Measurements from ENCODE around the gene CCDC177.

The CCDC177 gene

DNA sequence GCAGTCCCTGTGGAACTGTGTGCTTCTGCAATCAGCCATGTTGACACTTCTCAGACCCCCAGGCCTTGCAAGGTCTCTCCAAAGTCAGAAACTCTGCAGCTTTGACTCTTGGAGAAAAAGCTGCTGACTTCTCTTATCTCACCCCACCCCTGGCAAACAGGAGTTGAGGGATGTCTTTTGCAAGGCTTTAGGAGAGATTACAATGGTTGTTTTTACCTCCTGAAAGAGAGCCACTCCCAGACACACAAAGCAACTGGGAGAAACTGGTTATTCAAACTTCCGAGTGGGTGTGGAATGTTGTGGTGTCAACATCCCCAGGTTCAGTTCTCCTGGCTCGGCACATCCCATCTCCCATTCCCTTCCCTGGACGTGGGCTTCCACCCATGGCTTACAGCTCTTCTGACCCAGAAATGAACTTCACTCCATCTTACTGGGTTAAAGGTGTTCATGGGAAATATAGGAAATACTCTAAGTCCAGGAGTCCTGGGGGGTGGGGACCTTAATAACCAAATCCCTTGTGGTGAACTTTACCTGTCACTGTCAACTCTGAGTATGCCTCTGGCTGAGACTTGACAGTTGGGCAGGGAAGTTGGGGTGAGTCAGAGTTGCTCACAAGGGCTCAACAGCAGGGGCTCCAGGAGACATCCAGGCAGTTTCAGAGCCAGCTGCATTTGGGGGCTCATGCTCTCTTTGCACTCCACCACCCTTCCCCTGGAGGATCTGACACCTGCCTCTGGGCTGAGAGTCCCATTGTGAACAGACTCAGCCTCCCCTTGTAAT lies 41.9 kb downstream of the CCDC177 start:
- no peaks in the 10 kb centered on the region for H3K27me3 ChIP-seq (ENCODE audit: control insufficient read depth, insufficient read depth, low read length, poor library complexity, severe bottlenecking)
- H3K9me3 ChIP-seq (ENCODE audit: control insufficient read depth, low read length): no peaks in the 10 kb centered on the region
- no peaks in the 10 kb centered on the region for H3K4me1 ChIP-seq (ENCODE audit: control insufficient read depth, insufficient read depth, low read length)
- no peak overlapping the region for H3K27ac ChIP-seq (ENCODE audit: insufficient read depth, low read depth, low read length, poor library complexity, severe bottlenecking)
- WGBS, 2 experiments: 76 to 86% methylated on average over 3 of the region's 3 CpGs
- no peak overlapping the region for H3K4me3 ChIP-seq (ENCODE audit: insufficient read depth, low read depth, low read length)
- H3K36me3 ChIP-seq (ENCODE audit: control insufficient read depth, insufficient read depth, low read length): no peaks in the 10 kb centered on the region

DNA sequence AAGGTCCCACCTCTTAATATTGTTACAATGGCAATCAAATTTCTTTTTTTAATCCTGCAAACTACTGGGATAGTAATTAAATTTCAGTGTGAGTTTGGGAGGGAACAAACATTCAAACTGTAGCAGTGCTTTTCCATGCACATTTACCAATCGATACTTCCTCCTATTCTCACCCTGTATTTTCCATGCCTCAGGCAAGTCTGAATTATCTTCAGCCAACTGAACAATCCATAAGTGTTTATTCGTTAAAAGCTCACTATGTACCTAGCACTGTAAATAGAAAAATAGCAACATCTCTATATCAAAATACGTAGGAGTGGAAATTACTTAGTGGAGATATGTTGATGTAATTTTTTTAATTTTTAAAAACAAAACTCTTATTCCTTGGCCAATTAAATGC lies 43.5 kb downstream of the CCDC177 start:
- no peaks in the 10 kb centered on the region for H3K27me3 ChIP-seq (ENCODE audit: control insufficient read depth, insufficient read depth, low read length, poor library complexity, severe bottlenecking)
- no peaks in the 10 kb centered on the region for H3K4me1 ChIP-seq (ENCODE audit: control insufficient read depth, insufficient read depth, low read length)
- no peaks in the 10 kb centered on the region for H3K9me3 ChIP-seq (ENCODE audit: control insufficient read depth, low read length)
- no peak overlapping the region for H3K27ac ChIP-seq (ENCODE audit: insufficient read depth, low read depth, low read length, poor library complexity, severe bottlenecking)
- 88 to 98% methylated on average over 2 of the region's 3 CpGs for WGBS, 2 experiments
- no peaks in the 10 kb centered on the region for H3K36me3 ChIP-seq (ENCODE audit: control insufficient read depth, insufficient read depth, low read length)
- H3K4me3 ChIP-seq (ENCODE audit: insufficient read depth, low read depth, low read length): no peak overlapping the region

GRCh38 chr14:69530095-69530494 lies 44.6 kb downstream of the CCDC177 start:
- WGBS, 2 experiments: 93 to 97% methylated on average over 3 to 4 of the region's 4 CpGs
- Histone ChIP-seq H3K27ac (ENCODE audit: insufficient read depth, low read depth, low read length, poor library complexity, severe bottlenecking) (no peak overlapping the region), H3K4me1 (ENCODE audit: control insufficient read depth, insufficient read depth, low read length) (no peaks in the 10 kb centered on the region), H3K27me3 (ENCODE audit: control insufficient read depth, insufficient read depth, low read length, poor library complexity, severe bottlenecking) (no peaks in the 10 kb centered on the region), H3K4me3 (ENCODE audit: insufficient read depth, low read depth, low read length) (no peak overlapping the region), H3K36me3 (ENCODE audit: control insufficient read depth, insufficient read depth, low read length) (no peaks in the 10 kb centered on the region), H3K9me3 (ENCODE audit: control insufficient read depth, low read length) (no peaks in the 10 kb centered on the region)

DNA sequence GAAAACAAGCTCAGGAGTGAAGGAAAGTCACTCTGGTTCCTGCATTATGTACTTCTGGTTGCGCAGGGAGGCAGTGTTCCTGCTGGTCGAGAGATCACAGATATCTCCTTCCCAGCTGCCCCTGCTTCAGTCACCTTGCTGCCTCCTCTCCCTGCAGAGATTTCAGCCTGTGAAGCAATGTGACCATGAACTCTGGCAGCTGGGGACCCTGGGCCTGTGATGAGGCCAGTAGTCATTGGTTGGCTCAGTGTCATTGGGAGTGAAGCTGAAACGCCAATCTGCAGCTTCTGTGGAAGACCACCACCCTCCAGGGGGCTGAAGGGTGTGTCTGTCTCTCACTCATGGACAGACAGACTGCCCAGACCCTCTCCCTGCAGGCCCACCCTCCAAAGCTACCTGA lies 45.1 kb downstream of the CCDC177 start:
- H3K27ac ChIP-seq (ENCODE audit: insufficient read depth, low read depth, low read length, poor library complexity, severe bottlenecking): no peak overlapping the region
- H3K36me3 ChIP-seq (ENCODE audit: control insufficient read depth, insufficient read depth, low read length): no peaks in the 10 kb centered on the region
- H3K4me1 ChIP-seq (ENCODE audit: control insufficient read depth, insufficient read depth, low read length): no peaks in the 10 kb centered on the region
- no peaks in the 10 kb centered on the region for H3K27me3 ChIP-seq (ENCODE audit: control insufficient read depth, insufficient read depth, low read length, poor library complexity, severe bottlenecking)
- H3K4me3 ChIP-seq (ENCODE audit: insufficient read depth, low read depth, low read length): no peak overlapping the region
- no peaks in the 10 kb centered on the region for H3K9me3 ChIP-seq (ENCODE audit: control insufficient read depth, low read length)
- 84 to 88% methylated on average over 3 of the region's 3 CpGs for WGBS, 2 experiments

DNA sequence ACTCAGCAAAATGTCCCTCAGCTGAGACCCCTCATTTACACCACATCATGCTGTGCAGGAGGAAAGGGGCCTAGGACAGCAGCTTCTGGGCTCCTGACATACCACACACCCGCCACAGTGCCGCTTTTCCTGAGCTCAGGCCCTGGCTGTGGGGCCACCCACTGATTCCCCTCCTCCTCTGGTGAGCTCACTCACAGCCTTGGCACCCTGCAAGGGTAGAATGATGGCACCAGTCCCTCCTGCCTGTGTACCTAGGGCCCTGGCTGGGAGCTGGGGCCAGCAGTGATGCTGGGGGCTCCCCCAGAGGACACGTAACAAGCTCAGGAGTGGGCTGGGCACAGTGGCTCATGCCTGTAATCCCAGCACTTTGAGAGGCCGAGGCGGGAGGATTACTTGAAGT lies 45.7 kb downstream of the CCDC177 start:
- Histone ChIP-seq H3K36me3 (ENCODE audit: control insufficient read depth, insufficient read depth, low read length) (no peaks in the 10 kb centered on the region), H3K27ac (ENCODE audit: insufficient read depth, low read depth, low read length, poor library complexity, severe bottlenecking) (no peak overlapping the region), H3K9me3 (ENCODE audit: control insufficient read depth, low read length) (no peaks in the 10 kb centered on the region), H3K27me3 (ENCODE audit: control insufficient read depth, insufficient read depth, low read length, poor library complexity, severe bottlenecking) (no peaks in the 10 kb centered on the region), H3K4me3 (ENCODE audit: insufficient read depth, low read depth, low read length) (no peak overlapping the region), H3K4me1 (ENCODE audit: control insufficient read depth, insufficient read depth, low read length) (no peaks in the 10 kb centered on the region)
- 89 to 91% methylated on average over 5 of the region's 5 CpGs for WGBS, 2 experiments

GRCh38 chr14:69528143-69528542 lies 46.5 kb downstream of the CCDC177 start:
- no peaks in the 10 kb centered on the region for H3K9me3 ChIP-seq (ENCODE audit: control insufficient read depth, low read length)
- H3K4me1 ChIP-seq (ENCODE audit: control insufficient read depth, insufficient read depth, low read length): no peaks in the 10 kb centered on the region
- 87 to 91% methylated on average over 9 of the region's 9 CpGs for WGBS, 2 experiments
- H3K4me3 ChIP-seq (ENCODE audit: insufficient read depth, low read depth, low read length): no peak overlapping the region
- no peak overlapping the region for H3K27ac ChIP-seq (ENCODE audit: insufficient read depth, low read depth, low read length, poor library complexity, severe bottlenecking)
- no peaks in the 10 kb centered on the region for H3K36me3 ChIP-seq (ENCODE audit: control insufficient read depth, insufficient read depth, low read length)
- H3K27me3 ChIP-seq (ENCODE audit: control insufficient read depth, insufficient read depth, low read length, poor library complexity, severe bottlenecking): no peaks in the 10 kb centered on the region

DNA sequence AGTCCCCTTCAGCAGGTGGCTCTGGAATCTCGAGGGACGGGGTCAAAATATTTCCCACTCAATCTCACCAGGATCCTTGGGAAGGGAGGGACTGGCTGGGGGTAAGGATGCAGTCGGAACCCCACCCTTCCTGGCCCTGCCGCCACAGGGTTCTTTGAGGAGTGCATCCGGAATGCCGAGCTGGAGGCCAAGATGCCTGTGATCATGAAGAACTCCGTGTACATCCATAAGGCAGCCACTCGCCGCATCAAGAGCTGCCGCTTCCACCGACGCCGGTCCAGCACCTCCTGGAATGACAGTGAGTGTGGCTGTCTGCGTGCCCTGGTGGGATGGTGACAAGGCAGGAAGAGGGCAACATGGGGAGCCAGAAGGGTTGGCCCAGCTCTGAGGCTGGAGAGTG lies 47.0 kb downstream of the CCDC177 start:
- H3K27ac ChIP-seq (ENCODE audit: insufficient read depth, low read depth, low read length, poor library complexity, severe bottlenecking): no peak overlapping the region
- no peak overlapping the region for H3K4me3 ChIP-seq (ENCODE audit: insufficient read depth, low read depth, low read length)
- no peaks in the 10 kb centered on the region for H3K9me3 ChIP-seq (ENCODE audit: control insufficient read depth, low read length)
- 94 to 95% methylated on average over 14 of the region's 14 CpGs for WGBS, 2 experiments
- no peaks in the 10 kb centered on the region for H3K27me3 ChIP-seq (ENCODE audit: control insufficient read depth, insufficient read depth, low read length, poor library complexity, severe bottlenecking)
- H3K36me3 ChIP-seq (ENCODE audit: control insufficient read depth, insufficient read depth, low read length): no peaks in the 10 kb centered on the region
- no peaks in the 10 kb centered on the region for H3K4me1 ChIP-seq (ENCODE audit: control insufficient read depth, insufficient read depth, low read length)

- Histone ChIP-seq H3K4me1 (ENCODE audit: control insufficient read depth, insufficient read depth, low read length) (no peaks in the 10 kb centered on the region), H3K4me3 (ENCODE audit: insufficient read depth, low read depth, low read length) (no peak overlapping the region), H3K27me3 (ENCODE audit: control insufficient read depth, insufficient read depth, low read length, poor library complexity, severe bottlenecking) (no peaks in the 10 kb centered on the region), H3K36me3 (ENCODE audit: control insufficient read depth, insufficient read depth, low read length) (no peaks in the 10 kb centered on the region), H3K9me3 (ENCODE audit: control insufficient read depth, low read length) (no peaks in the 10 kb centered on the region), H3K27ac (ENCODE audit: insufficient read depth, low read depth, low read length, poor library complexity, severe bottlenecking) (no peak overlapping the region)
- 84 to 90% methylated on average over 6 of the region's 6 CpGs for WGBS, 2 experiments
These were observed 48.8 kb downstream of the CCDC177 start for GRCh38 chr14:69525896-69526295.

GRCh38 chr14:69522026-69522425 lies 52.6 kb downstream of the CCDC177 start:
- Histone ChIP-seq H3K27me3 (ENCODE audit: control insufficient read depth, insufficient read depth, low read length, poor library complexity, severe bottlenecking) (no peaks in the 10 kb centered on the region), H3K4me3 (ENCODE audit: insufficient read depth, low read depth, low read length) (no peak overlapping the region), H3K36me3 (ENCODE audit: control insufficient read depth, insufficient read depth, low read length) (no peaks in the 10 kb centered on the region), H3K4me1 (ENCODE audit: control insufficient read depth, insufficient read depth, low read length) (no peaks in the 10 kb centered on the region), H3K9me3 (ENCODE audit: control insufficient read depth, low read length) (no peaks in the 10 kb centered on the region), H3K27ac (ENCODE audit: insufficient read depth, low read depth, low read length, poor library complexity, severe bottlenecking) (no peak overlapping the region)
- WGBS, 2 experiments: 95 to 98% methylated on average over 6 of the region's 6 CpGs

Measured in ectodermal cell (in vitro differentiated cells).